Activated CD4-positive, CD25-positive, alpha-beta regulatory T cell treated with anti-CD3 and anti-CD28 coated beads, Interleukin-2, amount 50 U/mL, for 24 hours (primary cell): ENCODE results near the gene NME2.
"Not testable (repeated sequence)": the region's sequence is repeated elsewhere in the genome, so short reads cannot be mapped to it uniquely, and the experiment has no call there.

ENCODE experiments used
- ATAC-seq, 2 donors: fragments of 150-1000 bp; cut with Tn5 transposase; one replicate each; pipeline ENCODE4 v1.10.0; 2021; ENCODE audit warnings: mild to moderate bottlenecking in 1 of 2, moderate library complexity in 1 of 2

Gene NME2

GRCh38 chr17:51153210-51154072 lies 12.8 kb upstream of the NME2 start, which contains the start of gene NME1:
Gene NME1 (plus strand): TSS chr17:51153559. CDS start chr17:51155655, 2,096 bp downstream.
- peak; percentile 90 to 91 for ATAC-seq

- ATAC-seq = no peak
Measured at GRCh38 chr17:51154176-51154575, 12.0 kb upstream of the NME2 start.

GRCh38 chr17:51155416-51155815 lies 10.8 kb upstream of the NME2 start:
- ATAC-seq = no peak

- no peak for ATAC-seq
Measured at GRCh38 chr17:51159604-51160003, 6.6 kb upstream of the NME2 start.

GRCh38 chr17:51161541-51161940 lies 4.7 kb upstream of the NME2 start:
- ATAC-seq = no peak

GRCh38 chr17:51164911-51165679 lies 1.1 kb upstream of the NME2 start:
- ATAC-seq = no peak

GRCh38 chr17:51165680-51166197 lies 472 bp upstream of the NME2 start:
- peak; percentile 22 to 29 for ATAC-seq

GRCh38 chr17:51166987-51167931 lies 1.0 kb downstream of the NME2 start:
- ATAC-seq = peak; percentile 59 to 61

- ATAC-seq = no peak
Measured at GRCh38 chr17:51169340-51169739, 3.1 kb downstream of the NME2 start.

- no peak for ATAC-seq
Measured at GRCh38 chr17:51170736-51171135, 4.5 kb downstream of the NME2 start.

- ATAC-seq = not testable (repeated sequence)
Measured at GRCh38 chr17:51172030-51172429, 5.8 kb downstream of the NME2 start.

- no peak for ATAC-seq
Measured at GRCh38 chr17:51180486-51180885, 14.3 kb downstream of the NME2 start.

- ATAC-seq = no peak
Measured at GRCh38 chr17:51184124-51184523, 17.9 kb downstream of the NME2 start.

GRCh38 chr17:51185763-51186332 lies 19.6 kb downstream of the NME2 start:
- no peak for ATAC-seq

GRCh38 chr17:51188271-51188833 lies 22.1 kb downstream of the NME2 start:
- ATAC-seq = no peak

GRCh38 chr17:51189162-51189561 lies 23.0 kb downstream of the NME2 start:
- ATAC-seq = no peak

- no peak for ATAC-seq
Measured at GRCh38 chr17:51189628-51190027, 23.4 kb downstream of the NME2 start.

- ATAC-seq = no peak
Measured at GRCh38 chr17:51191895-51192294, 25.7 kb downstream of the NME2 start.

GRCh38 chr17:51197754-51198153 lies 31.5 kb downstream of the NME2 start:
- no peak for ATAC-seq

GRCh38 chr17:51200295-51200694 lies 34.1 kb downstream of the NME2 start:
- peak in 1 of 2 donors; percentile 48 for ATAC-seq

- no peak for ATAC-seq
Measured at GRCh38 chr17:51200846-51201245, 34.6 kb downstream of the NME2 start.

GRCh38 chr17:51203838-51204237 lies 37.6 kb downstream of the NME2 start:
- ATAC-seq = no peak
